ENCODE results near the gene NTNG2.
"Not testable (repeated sequence)": the region's sequence is repeated elsewhere in the genome, so short reads cannot be mapped to it uniquely, and the experiment has no call there.

NTNG2 gene

DNA sequence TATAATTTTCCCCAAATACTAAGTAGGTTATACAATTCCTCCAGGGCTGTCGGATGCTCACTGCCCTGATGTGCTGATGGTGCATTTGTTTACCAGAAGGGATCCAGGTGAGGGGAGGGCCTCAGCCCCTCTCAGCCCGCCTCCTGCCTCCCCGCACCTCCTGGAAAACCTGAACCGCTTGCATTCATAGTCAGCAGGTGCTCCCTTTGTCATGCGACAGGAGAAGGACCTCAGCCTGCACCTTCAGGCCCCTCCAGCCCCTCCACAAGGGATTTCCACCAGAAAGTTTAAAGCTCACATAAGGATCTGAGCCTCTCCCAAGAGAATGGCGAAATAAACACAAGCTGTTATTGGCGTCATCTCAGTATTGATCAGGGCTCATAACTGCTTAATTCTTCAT is 36.5 kb upstream of the NTNG2 start:
- in situ Hi-C loops (cut with HindIII; ENCODE audit: low pct_ligation_motif_present, low sequenced_read_pairs): no loop called here
- Histone ChIP-seq H3K4me3 (ENCODE audit: low read depth, low read length) (no peak overlapping the region), H3K27ac (no peak overlapping the region), H3K36me3 (replicated peaks) (no peaks in the 10 kb centered on the region), H3K27me3 (replicated peaks) (peaks cover 58% of the 10 kb centered on the region)
- DNase-seq: no peak
- TF ChIP-seq, protein P1, sequence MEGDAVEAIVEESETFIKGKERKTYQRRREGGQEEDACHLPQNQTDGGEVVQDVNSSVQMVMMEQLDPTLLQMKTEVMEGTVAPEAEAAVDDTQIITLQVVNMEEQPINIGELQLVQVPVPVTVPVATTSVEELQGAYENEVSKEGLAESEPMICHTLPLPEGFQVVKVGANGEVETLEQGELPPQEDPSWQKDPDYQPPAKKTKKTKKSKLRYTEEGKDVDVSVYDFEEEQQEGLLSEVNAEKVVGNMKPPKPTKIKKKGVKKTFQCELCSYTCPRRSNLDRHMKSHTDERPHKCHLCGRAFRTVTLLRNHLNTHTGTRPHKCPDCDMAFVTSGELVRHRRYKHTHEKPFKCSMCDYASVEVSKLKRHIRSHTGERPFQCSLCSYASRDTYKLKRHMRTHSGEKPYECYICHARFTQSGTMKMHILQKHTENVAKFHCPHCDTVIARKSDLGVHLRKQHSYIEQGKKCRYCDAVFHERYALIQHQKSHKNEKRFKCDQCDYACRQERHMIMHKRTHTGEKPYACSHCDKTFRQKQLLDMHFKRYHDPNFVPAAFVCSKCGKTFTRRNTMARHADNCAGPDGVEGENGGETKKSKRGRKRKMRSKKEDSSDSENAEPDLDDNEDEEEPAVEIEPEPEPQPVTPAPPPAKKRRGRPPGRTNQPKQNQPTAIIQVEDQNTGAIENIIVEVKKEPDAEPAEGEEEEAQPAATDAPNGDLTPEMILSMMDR (IDR thresholded peaks at IDR 0.05; ENCODE audit: low read depth, low read length, missing control alignments): no peak

DNA sequence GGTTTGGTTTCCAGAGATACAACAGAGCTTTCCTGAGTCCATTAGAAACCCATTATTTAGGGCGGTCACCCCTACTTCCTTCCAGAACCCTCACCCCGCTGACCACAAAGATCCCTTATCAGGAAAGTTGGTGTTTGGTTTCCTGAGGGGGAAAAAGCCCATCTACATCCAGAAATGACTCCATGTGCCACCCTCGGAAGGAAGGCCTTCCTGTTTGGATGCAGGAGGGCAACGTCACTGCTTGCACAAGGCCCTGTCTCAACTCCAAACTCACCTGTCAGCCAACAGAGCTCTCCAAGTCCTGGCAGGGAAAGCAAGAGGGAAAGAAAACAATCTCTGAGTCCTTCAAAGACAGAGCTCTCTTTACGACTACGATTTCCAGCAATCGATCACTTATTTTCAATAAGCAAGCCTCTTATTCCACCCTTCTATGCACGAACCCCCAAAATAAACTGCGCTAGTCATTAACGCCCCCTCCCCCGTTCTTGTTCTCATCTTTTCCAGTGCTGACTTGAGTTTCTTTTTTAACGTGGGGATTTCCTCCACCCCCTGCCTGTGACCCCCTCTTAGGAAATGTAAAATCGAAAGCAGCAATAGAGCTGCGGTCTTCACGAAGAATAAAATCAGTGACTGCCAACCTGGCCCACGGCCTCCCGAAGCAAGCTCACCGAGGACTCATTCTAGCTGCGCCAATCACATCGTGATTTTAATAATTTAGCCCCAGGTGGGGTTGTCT is 35.7 kb upstream of the NTNG2 start:
- Histone ChIP-seq H3K27me3 (replicated peaks) (peaks cover 60% of the 10 kb centered on the region), H3K4me3 (ENCODE audit: low read depth, low read length) (no peak overlapping the region), H3K27ac (no peak overlapping the region), H3K36me3 (replicated peaks) (no peaks in the 10 kb centered on the region)
- in situ Hi-C loops (cut with HindIII; ENCODE audit: low pct_ligation_motif_present, low sequenced_read_pairs): no loop called here
- no peak for DNase-seq
- TF ChIP-seq, protein P1 (IDR thresholded peaks at IDR 0.05; ENCODE audit: low read depth, low read length, missing control alignments): no peak

DNA sequence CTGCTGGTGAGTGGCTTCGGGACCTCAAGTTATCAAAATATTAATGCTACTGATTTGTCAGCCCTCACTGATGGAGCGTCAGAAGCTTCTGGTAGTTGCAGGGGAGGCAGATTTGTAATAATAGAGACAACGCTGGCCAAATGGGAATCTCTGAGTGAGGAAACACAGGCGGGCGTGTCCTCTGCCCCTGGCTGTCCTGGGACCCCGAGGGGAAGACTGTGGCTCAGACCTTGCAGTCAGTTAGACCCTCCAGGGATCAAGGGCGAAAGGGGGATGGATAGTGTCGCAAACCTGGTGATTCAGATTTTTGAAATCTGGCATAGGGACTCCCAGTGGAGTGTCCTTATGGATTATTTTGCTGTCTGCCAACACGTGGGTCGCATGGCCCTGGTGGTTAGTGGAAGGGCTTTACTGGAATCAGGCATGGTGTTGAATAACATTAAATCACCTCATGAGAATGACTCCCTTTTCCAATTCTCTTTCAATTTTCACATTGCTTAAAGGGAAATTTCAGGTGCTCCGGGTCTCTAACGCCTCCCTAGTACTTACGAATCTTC is 35.1 kb upstream of the NTNG2 start:
- no peaks in the 10 kb centered on the region for H3K36me3 ChIP-seq (replicated peaks)
- in situ Hi-C loops (cut with HindIII; ENCODE audit: low pct_ligation_motif_present, low sequenced_read_pairs): no loop called here
- no peak for DNase-seq
- peaks cover 60% of the 10 kb centered on the region for H3K27me3 ChIP-seq (replicated peaks)
- TF ChIP-seq, protein P1 (IDR thresholded peaks at IDR 0.05; ENCODE audit: low read depth, low read length, missing control alignments): no peak
- no peak overlapping the region for H3K27ac ChIP-seq
- H3K4me3 ChIP-seq (ENCODE audit: low read depth, low read length): no peak overlapping the region

DNA sequence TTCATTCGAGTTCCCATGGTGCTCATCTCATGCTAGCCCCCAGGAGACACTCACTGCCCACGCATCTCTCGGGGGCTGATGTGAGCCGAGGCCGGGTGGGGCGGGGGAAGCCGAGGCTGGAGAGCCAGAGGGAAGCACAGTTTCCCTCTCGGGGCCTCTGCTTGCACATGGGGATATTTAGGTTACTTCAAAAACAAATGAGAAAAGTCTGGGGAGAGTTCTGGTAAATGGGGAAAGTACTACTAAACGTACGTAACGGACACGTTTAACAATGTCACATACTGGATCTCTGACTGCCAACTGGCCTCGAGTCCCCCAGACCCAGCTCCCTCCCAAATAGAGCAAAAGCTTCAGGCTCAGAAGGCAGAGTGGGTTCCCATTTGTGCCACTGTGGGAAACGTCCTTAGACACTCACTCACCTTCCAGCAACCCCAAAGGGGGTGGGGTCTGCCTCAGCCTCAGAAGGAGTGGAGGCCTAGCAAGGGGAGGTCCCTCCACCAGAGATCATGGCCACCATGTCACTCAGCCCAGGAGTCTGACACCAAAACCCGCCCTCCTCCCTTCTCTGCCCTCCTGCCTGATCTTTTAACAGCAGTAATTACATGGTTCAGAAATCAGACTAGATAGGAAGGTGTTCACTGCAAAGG is 33.8 kb upstream of the NTNG2 start:
- DNase-seq: no peak
- in situ Hi-C loops (cut with HindIII; ENCODE audit: low pct_ligation_motif_present, low sequenced_read_pairs): no loop called here
- Histone ChIP-seq H3K27me3 (replicated peaks) (peaks cover 56% of the 10 kb centered on the region), H3K27ac (no peak overlapping the region), H3K4me3 (ENCODE audit: low read depth, low read length) (no peak overlapping the region), H3K36me3 (replicated peaks) (no peaks in the 10 kb centered on the region)
- TF ChIP-seq, protein P1 (IDR thresholded peaks at IDR 0.05; ENCODE audit: low read depth, low read length, missing control alignments): no peak

DNA sequence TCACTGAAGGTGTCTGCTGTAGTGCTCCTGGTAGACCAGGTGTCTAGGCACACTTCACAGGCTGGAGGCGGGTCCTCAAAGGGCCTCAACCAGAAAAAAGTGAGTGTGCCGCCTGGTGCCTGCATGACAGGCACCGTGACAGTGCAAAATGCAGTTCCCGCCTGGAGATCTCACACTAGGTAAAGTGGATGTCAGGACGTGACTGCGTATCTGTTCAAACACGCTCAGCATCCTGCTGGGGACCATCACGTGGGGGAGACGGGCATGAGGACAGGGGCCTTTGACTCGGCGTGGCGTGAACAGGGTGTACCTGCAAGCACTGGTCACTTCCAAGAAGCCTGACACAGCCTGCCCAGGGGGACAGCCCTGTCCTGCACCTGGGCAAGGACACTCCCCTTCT is 32.3 kb upstream of the NTNG2 start:
- Histone ChIP-seq H3K27ac (no peak overlapping the region), H3K27me3 (replicated peaks) (peaks cover 45% of the 10 kb centered on the region), H3K36me3 (replicated peaks) (no peaks in the 10 kb centered on the region), H3K4me3 (ENCODE audit: low read depth, low read length) (no peak overlapping the region)
- no peak for DNase-seq
- TF ChIP-seq, protein P1 (IDR thresholded peaks at IDR 0.05; ENCODE audit: low read depth, low read length, missing control alignments): no peak
- in situ Hi-C loops (cut with HindIII; ENCODE audit: low pct_ligation_motif_present, low sequenced_read_pairs): no loop called here

DNA sequence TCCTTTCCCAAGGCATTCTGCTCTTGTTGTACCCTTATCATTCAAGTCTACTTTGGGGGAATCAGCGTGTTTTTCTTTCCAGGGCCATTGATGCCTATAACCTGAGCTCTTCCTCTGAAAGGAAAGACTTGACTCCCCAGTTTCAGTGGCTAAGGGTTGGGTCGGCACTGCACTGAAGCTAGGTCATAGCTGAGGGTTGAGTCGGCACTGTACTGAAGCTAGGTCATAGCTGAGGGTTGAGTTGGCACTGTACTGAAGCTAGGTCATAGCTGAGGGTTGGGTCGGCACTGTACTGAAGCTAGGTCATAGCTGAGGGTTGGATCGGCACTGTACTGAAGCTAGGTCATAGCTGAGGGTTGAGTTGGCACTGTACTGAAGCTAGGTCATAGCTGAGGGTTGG is 27.8 kb upstream of the NTNG2 start:
- H3K4me3 ChIP-seq (ENCODE audit: low read depth, low read length); in situ Hi-C loops (cut with HindIII; ENCODE audit: low pct_ligation_motif_present, low sequenced_read_pairs); H3K36me3 ChIP-seq (replicated peaks); H3K27ac ChIP-seq; DNase-seq: not testable (repeated sequence)
- H3K27me3 ChIP-seq (replicated peaks): peaks cover 23% of the 10 kb centered on the region
